Stimulated activated CD4-positive, alpha-beta T cell treated with anti-CD3 and anti-CD28 coated beads, Interleukin-15, amount 100 ng/mL, for 24 hours (primary cell): ENCODE results near the gene RIPK4.
A peak's percentile ranks its signal among the peaks of the same experiment; 100 is the strongest.
"Not testable (repeated sequence)": the region's sequence is repeated elsewhere in the genome, so short reads cannot be mapped to it uniquely, and the experiment has no call there.

ENCODE experiments used
- DNase-seq: peaks from one replicate; pipeline ENCODE4 v3.0.0-alpha.2; 2020

RIPK4 gene

GRCh38 chr21:41712730-41713129 is 54.1 kb downstream of the RIPK4 start:
- DNase-seq: no peak

- DNase-seq: no peak
These were observed 54.7 kb downstream of the RIPK4 start for GRCh38 chr21:41712201-41712600.

- DNase-seq: no peak
These were observed 55.3 kb downstream of the RIPK4 start for GRCh38 chr21:41711416-41712007.

- no peak for DNase-seq
These were observed 56.1 kb downstream of the RIPK4 start for GRCh38 chr21:41710823-41711160.

GRCh38 chr21:41709965-41710822 is 56.7 kb downstream of the RIPK4 start:
- DNase-seq: no peak

GRCh38 chr21:41709166-41709565 is 57.7 kb downstream of the RIPK4 start:
- no peak for DNase-seq

GRCh38 chr21:41707960-41708330 is 58.9 kb downstream of the RIPK4 start:
- no peak for DNase-seq

GRCh38 chr21:41707231-41707959 is 59.5 kb downstream of the RIPK4 start:
- no peak for DNase-seq

- peak; percentile 25 for DNase-seq
These were observed 60.2 kb downstream of the RIPK4 start for GRCh38 chr21:41706678-41707077.

GRCh38 chr21:41706263-41706639 is 60.6 kb downstream of the RIPK4 start:
- DNase-seq: no peak

GRCh38 chr21:41705546-41706262 is 61.1 kb downstream of the RIPK4 start:
- DNase-seq: no peak

- no peak for DNase-seq
These were observed 62.9 kb downstream of the RIPK4 start for GRCh38 chr21:41703857-41704501.

- DNase-seq: no peak
These were observed 65.1 kb downstream of the RIPK4 start for GRCh38 chr21:41701749-41702148.

GRCh38 chr21:41699311-41699710 is 67.5 kb downstream of the RIPK4 start:
- no peak for DNase-seq

- DNase-seq: no peak
These were observed 68.8 kb downstream of the RIPK4 start for GRCh38 chr21:41698071-41698470.

GRCh38 chr21:41695513-41695912 is 71.3 kb downstream of the RIPK4 start:
- no peak for DNase-seq

GRCh38 chr21:41694042-41694441 is 72.8 kb downstream of the RIPK4 start:
- not testable (repeated sequence) for DNase-seq

- DNase-seq: no peak
These were observed 74.7 kb downstream of the RIPK4 start for GRCh38 chr21:41692185-41692565.

GRCh38 chr21:41691205-41692184 is 75.4 kb downstream of the RIPK4 start:
- no peak for DNase-seq
